Liver (tissue), 3 donors: ENCODE measurements around the gene VCAM1.

Experiments
- EGR1 ChIP-seq, 2 donors: IDR thresholded peaks; 2 replicates each; pipeline ENCODE4 v1.6.1; 2016 to 2018; ENCODE audit warnings: antibody characterized with exemption in 2 of 2, low read depth in 2 of 2
- GABPA ChIP-seq, 2 donors: IDR thresholded peaks in 1 of 2; conservative IDR thresholded peaks in 1 of 2; 2 replicates each; pipeline ENCODE4 v1.6.1; 2016; ENCODE audit warnings: antibody characterized with exemption in 2 of 2, mild to moderate bottlenecking in 1 of 2, moderate library complexity in 1 of 2
- RAD21 ChIP-seq, 2 donors: IDR thresholded peaks; 2 replicates each; pipeline ENCODE4 v1.6.1; 2016; ENCODE audit warnings: antibody characterized with exemption in 2 of 2, mild to moderate bottlenecking in 2 of 2
- TF ChIP-seq, protein P1 (sequence below): fragments of 150-350 bp; IDR thresholded peaks from 2 replicates; pipeline ENCODE4 v1.5.1; 2017; ENCODE audit warnings: improper control_type of control experiment, low read depth, low read length; ENCODE audit not compliant: missing input control
- donor health status: healthy.
- donor health status: healthy.

GRCh38 chr1:100714599-100714998 is 4.9 kb upstream of the VCAM1 start:
- TF ChIP-seq, protein P1, sequence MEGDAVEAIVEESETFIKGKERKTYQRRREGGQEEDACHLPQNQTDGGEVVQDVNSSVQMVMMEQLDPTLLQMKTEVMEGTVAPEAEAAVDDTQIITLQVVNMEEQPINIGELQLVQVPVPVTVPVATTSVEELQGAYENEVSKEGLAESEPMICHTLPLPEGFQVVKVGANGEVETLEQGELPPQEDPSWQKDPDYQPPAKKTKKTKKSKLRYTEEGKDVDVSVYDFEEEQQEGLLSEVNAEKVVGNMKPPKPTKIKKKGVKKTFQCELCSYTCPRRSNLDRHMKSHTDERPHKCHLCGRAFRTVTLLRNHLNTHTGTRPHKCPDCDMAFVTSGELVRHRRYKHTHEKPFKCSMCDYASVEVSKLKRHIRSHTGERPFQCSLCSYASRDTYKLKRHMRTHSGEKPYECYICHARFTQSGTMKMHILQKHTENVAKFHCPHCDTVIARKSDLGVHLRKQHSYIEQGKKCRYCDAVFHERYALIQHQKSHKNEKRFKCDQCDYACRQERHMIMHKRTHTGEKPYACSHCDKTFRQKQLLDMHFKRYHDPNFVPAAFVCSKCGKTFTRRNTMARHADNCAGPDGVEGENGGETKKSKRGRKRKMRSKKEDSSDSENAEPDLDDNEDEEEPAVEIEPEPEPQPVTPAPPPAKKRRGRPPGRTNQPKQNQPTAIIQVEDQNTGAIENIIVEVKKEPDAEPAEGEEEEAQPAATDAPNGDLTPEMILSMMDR, result no peak
- TF ChIP-seq RAD21 (IDR thresholded peaks at IDR 0.05) (no peak), EGR1 (IDR thresholded peaks at IDR 0.05; ENCODE audit: low read depth in 2 of 2) (no peak), GABPA (IDR thresholded peaks at IDR 0.05 in 1 of 2, conservative IDR thresholded peaks at IDR 0.05 in 1 of 2) (no peak)
